Peyer's patch (tissue), 4 donors: ENCODE data around the gene YWHAE. TPM values are rescaled to one million over a fixed set of nuclear protein-coding genes. Genes with fewer than 3 reads are reported as not detected.
"Not testable (repeated sequence)": the region's sequence is repeated elsewhere in the genome, so short reads cannot be mapped to it uniquely, and the experiment has no call there.

Source experiments
- DNase-seq, 3 donors: peaks; one replicate each; pipeline ENCODE4 v3.0.0-alpha.2; 2017 to 2019
- H3K27ac ChIP-seq, 4 donors: fragments of 200-600 bp; sonication (generic); one replicate each; pipeline ENCODE4 v1.5.1; 2016 to 2019
- H3K27me3 ChIP-seq, 2 donors: fragments of 200-600 bp; sonication (generic); one replicate each; pipeline ENCODE4 v1.5.1; 2019
- H3K36me3 ChIP-seq, 3 donors: fragments of 200-600 bp; sonication (generic); one replicate each; pipeline ENCODE4 v1.5.1; 2016 to 2019
- H3K4me1 ChIP-seq, 4 donors: fragments of 200-600 bp; sonication (generic); one replicate each; pipeline ENCODE4 v1.5.1; 2016 to 2019
- H3K4me3 ChIP-seq, 4 donors: fragments of 200-600 bp; sonication (generic); 1 replicate in 3 of 4; 2 replicates in 1 of 4; pipeline ENCODE4 v1.5.1; 2016 to 2019; ENCODE audit warnings: mild to moderate bottlenecking in 1 of 4
- H3K9me3 ChIP-seq, 4 donors: fragments of 200-600 bp; sonication (generic); one replicate each; pipeline ENCODE4 v1.5.1; 2016 to 2019; ENCODE audit warnings: mild to moderate bottlenecking in 1 of 4
- POLR2A ChIP-seq, 2 donors: fragments of 450-650 bp; IDR thresholded peaks; one replicate each; pipeline ENCODE4 v1.5.1; 2017; ENCODE audit warnings: antibody characterized with exemption in 2 of 2, mild to moderate bottlenecking in 2 of 2, moderate library complexity in 2 of 2
- total RNA-seq, 4 donors: library from RNA; depleted of rRNA; stranded (reverse); fragments of >200 nt; gene quantifications; one replicate each; pipeline ENCODE4 v1.1.0, GENCODE V29; 2016
- TF ChIP-seq, protein P1 (sequence below), 6 experiments: fragments of 450-650 bp in 4 of 6; fragments of 200-600 bp in 2 of 6; sonication (generic) in 1 of 6; IDR thresholded peaks; one replicate each; pipeline ENCODE4 v1.5.1; 2017 to 2019; ENCODE audit warnings: antibody characterized with exemption in 6 of 6, mild to moderate bottlenecking in 3 of 6, moderate library complexity in 1 of 6

Gene YWHAE
- total RNA-seq, 4 donors from 2014 or later: 317 to 474 (median 395) TPM

DNA sequence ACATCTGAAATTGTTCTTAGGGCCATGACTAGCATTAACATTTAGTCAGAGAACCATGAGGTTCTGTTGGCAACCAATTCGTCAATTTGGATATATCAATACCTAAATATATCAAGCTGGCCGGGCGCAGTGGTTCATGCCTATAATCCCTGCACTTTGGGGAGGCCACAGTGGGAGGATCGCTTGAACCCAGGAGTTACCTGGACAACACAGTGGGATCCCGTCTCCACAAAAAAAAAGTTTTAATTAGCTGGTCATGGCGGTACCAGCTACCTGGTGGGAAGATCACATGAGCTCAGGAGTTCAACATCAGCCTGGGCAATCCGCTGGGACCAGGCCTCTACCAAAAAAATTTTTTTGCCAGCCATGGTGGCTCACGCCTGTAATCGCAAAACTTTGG lies 8.4 kb downstream of the YWHAE start:
- Histone ChIP-seq H3K9me3 (no peaks in the 10 kb centered on the region), H3K36me3 (no peaks in the 10 kb centered on the region), H3K4me3 (no peak overlapping the region), H3K27ac (peak overlapping the region in 2 of 4 donors; percentile 1 to 66), H3K27me3 (no peaks in the 10 kb centered on the region), H3K4me1 (peaks cover 0 to 97% (median 21%) of the 10 kb centered on the region in 4 donors)
- DNase-seq: no peak
- TF ChIP-seq, protein P1, sequence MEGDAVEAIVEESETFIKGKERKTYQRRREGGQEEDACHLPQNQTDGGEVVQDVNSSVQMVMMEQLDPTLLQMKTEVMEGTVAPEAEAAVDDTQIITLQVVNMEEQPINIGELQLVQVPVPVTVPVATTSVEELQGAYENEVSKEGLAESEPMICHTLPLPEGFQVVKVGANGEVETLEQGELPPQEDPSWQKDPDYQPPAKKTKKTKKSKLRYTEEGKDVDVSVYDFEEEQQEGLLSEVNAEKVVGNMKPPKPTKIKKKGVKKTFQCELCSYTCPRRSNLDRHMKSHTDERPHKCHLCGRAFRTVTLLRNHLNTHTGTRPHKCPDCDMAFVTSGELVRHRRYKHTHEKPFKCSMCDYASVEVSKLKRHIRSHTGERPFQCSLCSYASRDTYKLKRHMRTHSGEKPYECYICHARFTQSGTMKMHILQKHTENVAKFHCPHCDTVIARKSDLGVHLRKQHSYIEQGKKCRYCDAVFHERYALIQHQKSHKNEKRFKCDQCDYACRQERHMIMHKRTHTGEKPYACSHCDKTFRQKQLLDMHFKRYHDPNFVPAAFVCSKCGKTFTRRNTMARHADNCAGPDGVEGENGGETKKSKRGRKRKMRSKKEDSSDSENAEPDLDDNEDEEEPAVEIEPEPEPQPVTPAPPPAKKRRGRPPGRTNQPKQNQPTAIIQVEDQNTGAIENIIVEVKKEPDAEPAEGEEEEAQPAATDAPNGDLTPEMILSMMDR (IDR thresholded peaks at IDR 0.05): no peak
- TF ChIP-seq POLR2A (IDR thresholded peaks at IDR 0.05): no peak

DNA sequence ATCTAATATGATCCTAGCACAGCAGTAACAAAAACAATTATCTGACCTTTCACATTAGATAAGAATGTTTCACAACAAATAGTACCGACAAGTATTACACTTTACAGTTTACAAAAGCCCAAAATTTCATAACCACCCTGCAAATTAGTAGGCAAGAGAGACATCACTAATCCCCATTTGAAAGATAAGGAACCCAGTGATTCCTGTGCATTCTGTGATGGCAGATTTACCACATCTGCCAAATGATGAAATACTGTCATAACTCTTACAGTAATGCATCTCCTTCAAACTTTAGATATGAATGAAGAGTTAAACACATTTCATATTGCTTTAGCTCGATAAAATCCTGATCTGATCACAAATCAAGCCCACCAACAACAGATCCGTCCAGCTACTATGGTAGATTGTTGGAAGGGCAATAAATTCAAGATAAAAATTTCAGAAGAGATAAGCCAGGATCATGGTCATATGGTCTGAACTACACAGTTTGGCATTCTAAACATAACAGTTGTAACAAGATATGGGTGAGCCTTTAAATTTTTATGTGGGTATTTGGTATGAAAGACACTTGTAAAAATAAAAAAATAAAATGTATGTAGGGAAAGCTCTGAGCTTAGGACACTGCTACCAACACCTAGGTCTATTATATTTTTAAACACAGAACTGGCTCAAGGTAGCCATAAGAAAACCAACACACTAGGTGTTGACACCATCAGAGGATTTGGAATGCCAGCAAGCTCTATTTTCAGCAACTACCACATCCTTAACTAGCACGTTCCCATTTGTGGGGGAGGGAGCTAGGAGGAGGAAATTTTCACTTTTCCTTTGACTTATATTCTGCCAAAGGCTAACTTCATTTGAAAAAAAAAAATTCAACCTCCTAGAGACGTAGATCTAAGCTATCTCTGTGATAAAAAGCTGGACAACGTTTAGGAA lies 9.3 kb downstream of the YWHAE start:
- no peak for DNase-seq
- no peaks in the 10 kb centered on the region for H3K36me3 ChIP-seq
- peaks cover 0 to 95% (median 21%) of the 10 kb centered on the region in 4 donors for H3K4me1 ChIP-seq
- no peaks in the 10 kb centered on the region for H3K27me3 ChIP-seq
- TF ChIP-seq, protein P1 (IDR thresholded peaks at IDR 0.05): no peak
- TF ChIP-seq POLR2A (IDR thresholded peaks at IDR 0.05): no peak
- no peaks in the 10 kb centered on the region for H3K9me3 ChIP-seq
- H3K27ac ChIP-seq: peak overlapping the region in 2 of 4 donors; percentile 34 to 66
- no peak overlapping the region for H3K4me3 ChIP-seq

- not testable (repeated sequence) for H3K4me3 ChIP-seq, H3K36me3 ChIP-seq, H3K9me3 ChIP-seq, H3K27me3 ChIP-seq, H3K27ac ChIP-seq
- H3K4me1 ChIP-seq: peaks cover 0 to 73% (median 10%) of the 10 kb centered on the region in 4 donors
- peak in 1 of 3 donors; percentile 44 for DNase-seq
Observed at GRCh38 chr17:1387490-1388227, 12.4 kb downstream of the YWHAE start.

DNA sequence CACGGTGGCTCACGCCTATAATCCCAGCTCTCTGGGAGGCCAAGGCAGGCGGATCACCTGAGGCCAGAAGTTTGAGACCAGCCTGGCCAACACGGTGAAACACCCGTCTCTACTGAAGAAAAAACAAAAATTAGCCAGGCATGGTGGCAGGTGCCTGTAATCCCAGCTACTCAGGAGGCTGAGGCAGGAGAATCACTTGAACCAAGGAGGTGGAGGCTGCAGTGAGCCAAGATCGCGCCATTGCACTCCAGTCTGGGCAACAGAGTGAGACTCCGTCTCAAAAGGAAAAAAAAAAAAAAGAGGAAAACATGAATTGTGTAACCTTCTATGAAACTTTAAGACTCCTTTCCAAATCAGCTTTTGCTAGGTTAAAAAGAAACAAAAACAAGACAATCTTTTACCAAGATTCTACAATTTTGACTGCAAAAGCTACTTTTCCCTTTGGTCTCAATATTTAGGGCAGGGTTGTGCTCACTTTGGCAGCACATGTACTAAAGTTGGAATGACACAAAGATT lies 13.3 kb downstream of the YWHAE start:
- DNase-seq, H3K36me3 ChIP-seq, H3K27ac ChIP-seq, H3K27me3 ChIP-seq, H3K9me3 ChIP-seq, H3K4me3 ChIP-seq: not testable (repeated sequence)
- peaks cover 0 to 64% (median 7%) of the 10 kb centered on the region in 4 donors for H3K4me1 ChIP-seq

DNA sequence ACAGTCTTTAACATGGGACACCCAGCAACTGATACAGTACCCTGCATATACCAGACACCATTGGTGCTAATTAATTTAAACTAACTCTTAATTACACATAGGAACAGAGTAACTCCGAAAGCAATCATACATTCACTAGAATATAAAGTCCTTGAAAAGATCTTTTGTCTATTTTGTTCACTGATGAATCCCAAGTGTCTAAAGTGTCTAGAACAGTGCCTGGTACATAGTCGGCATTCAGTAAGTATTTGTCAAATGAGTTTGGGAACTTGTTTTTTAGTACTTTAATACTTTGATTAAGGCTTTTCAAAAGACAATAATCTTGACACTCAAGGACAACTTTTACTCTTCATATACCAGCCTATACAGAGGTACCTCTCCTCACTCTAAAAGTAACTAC lies 13.8 kb downstream of the YWHAE start:
- no peaks in the 10 kb centered on the region for H3K27me3 ChIP-seq
- no peaks in the 10 kb centered on the region for H3K9me3 ChIP-seq
- no peak for TF ChIP-seq POLR2A (IDR thresholded peaks at IDR 0.05)
- TF ChIP-seq, protein P1 (IDR thresholded peaks at IDR 0.05): no peak
- H3K36me3 ChIP-seq: no peaks in the 10 kb centered on the region
- peaks cover 0 to 63% (median 7%) of the 10 kb centered on the region in 4 donors for H3K4me1 ChIP-seq
- no peak overlapping the region for H3K27ac ChIP-seq
- no peak for DNase-seq
- no peak overlapping the region for H3K4me3 ChIP-seq

- H3K27ac ChIP-seq: no peak overlapping the region
- no peaks in the 10 kb centered on the region for H3K9me3 ChIP-seq
- TF ChIP-seq, protein P1 (IDR thresholded peaks at IDR 0.05): no peak
- TF ChIP-seq POLR2A (IDR thresholded peaks at IDR 0.05): no peak
- H3K27me3 ChIP-seq: no peaks in the 10 kb centered on the region
- peaks cover 0 to 63% (median 7%) of the 10 kb centered on the region in 4 donors for H3K4me1 ChIP-seq
- no peak overlapping the region for H3K4me3 ChIP-seq
- DNase-seq: no peak
- H3K36me3 ChIP-seq: no peaks in the 10 kb centered on the region
Observed at GRCh38 chr17:1385861-1386260, 14.2 kb downstream of the YWHAE start.
